ENCODE results near the gene RPTOR.

DNA sequence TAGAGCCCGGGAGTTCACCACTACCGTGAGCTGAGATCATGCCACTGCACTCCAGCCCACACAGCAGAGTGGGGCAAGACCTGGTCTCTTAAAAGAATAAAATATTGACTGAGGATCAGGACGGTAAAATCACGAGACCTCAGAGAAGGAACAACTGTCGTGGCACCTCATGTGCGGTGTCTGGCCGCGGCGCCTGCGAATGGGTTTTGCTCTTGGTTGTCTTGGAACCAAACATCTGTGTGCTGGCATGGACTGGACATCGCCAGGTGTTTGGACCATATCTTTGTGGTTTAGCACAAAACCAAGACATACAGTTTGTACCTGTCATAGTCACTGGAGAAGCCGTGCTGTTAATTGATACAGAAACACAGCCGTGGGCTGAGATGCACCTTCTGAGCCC lies 234.1 kb downstream of the RPTOR start:
- TF ChIP-seq GATA2 (IDR thresholded peaks at IDR 0.05; ENCODE audit: low read depth, low read length): no peak
- no peak for TF ChIP-seq GATA3 (IDR thresholded peaks at IDR 0.05; ENCODE audit: low read depth, low read length)
